CD14-positive monocyte (primary cell): ENCODE data around the gene PRR15. TPM values are rescaled to one million over a fixed set of nuclear protein-coding genes. Genes with fewer than 3 reads are reported as not detected.

ENCODE experiments used
- DNase-seq, 3 donors: peaks; one replicate each; pipeline ENCODE4 v3.0.0-alpha.2; 2011 to 2022
- H2AFZ ChIP-seq: 2 replicates; pipeline ENCODE4 v1.6.0; 2012; ENCODE audit warnings: mild to moderate bottlenecking, low read depth, low read length, inconsistent platforms; ENCODE audit not compliant: insufficient read depth, poor library complexity, severe bottlenecking
- H3K27ac ChIP-seq, 2 donors: 1 replicate in 1 of 2; 2 replicates in 1 of 2; pipeline ENCODE4 v1.5.1; 2012 to 2013; ENCODE audit warnings: low read length in 2 of 2, control low read depth in 1 of 2, inconsistent platforms in 1 of 2, low read depth in 1 of 2, mild to moderate bottlenecking in 1 of 2
- H3K27me3 ChIP-seq, 2 donors: one replicate each; pipeline versions ENCODE4 v1.6.0 to v1.6.1; 2011 to 2013; ENCODE audit warnings: low read length in 2 of 2; ENCODE audit not compliant: control insufficient read depth in 2 of 2, insufficient read depth in 2 of 2
- H3K36me3 ChIP-seq, 2 donors: replicated peaks in 1 of 2; 1 replicate in 1 of 2; 2 replicates in 1 of 2; pipeline versions ENCODE4 v1.5.1 to v1.6.1; 2012 to 2013; ENCODE audit warnings: low read length in 2 of 2, control low read depth in 1 of 2, inconsistent platforms in 1 of 2, mild to moderate bottlenecking in 1 of 2; ENCODE audit not compliant: insufficient read depth in 2 of 2, control insufficient read depth in 1 of 2
- H3K4me1 ChIP-seq, 2 donors: 1 replicate in 1 of 2; 2 replicates in 1 of 2; pipeline versions ENCODE4 v1.5.1 to v1.6.1; 2012 to 2013; ENCODE audit warnings: low read length in 2 of 2, control low read depth in 1 of 2, inconsistent platforms in 1 of 2, mild to moderate bottlenecking in 1 of 2, moderate library complexity in 1 of 2; ENCODE audit not compliant: insufficient read depth in 2 of 2, control insufficient read depth in 1 of 2
- H3K4me2 ChIP-seq: replicated peaks from 2 replicates; pipeline ENCODE3; 2012; ENCODE audit warnings: low read length, moderate library complexity, mild to moderate bottlenecking; ENCODE audit not compliant: poor library complexity, severe bottlenecking; ENCODE audit errors: extremely low read depth
- H3K4me3 ChIP-seq, 3 experiments: fragments of 200-600 bp in 1 of 3; sonication (generic) in 1 of 3; replicated peaks in 1 of 3; 1 replicate in 2 of 3; 2 replicates in 1 of 3; pipeline ENCODE4 v1.5.1; 2011 to 2013; ENCODE audit warnings: low read length in 3 of 3, mild to moderate bottlenecking in 3 of 3, control low read depth in 2 of 3, low read depth in 2 of 3, inconsistent platforms in 1 of 3, moderate library complexity in 1 of 3
- H3K79me2 ChIP-seq: 2 replicates; pipeline ENCODE4 v1.6.0; 2012; ENCODE audit warnings: mild to moderate bottlenecking, control low read depth, inconsistent platforms, low read length, moderate library complexity; ENCODE audit not compliant: insufficient read depth
- H3K9ac ChIP-seq: 2 replicates; pipeline ENCODE4 v1.6.0; 2017; ENCODE audit warnings: low read length, mild to moderate bottlenecking; ENCODE audit not compliant: insufficient read depth, poor library complexity, severe bottlenecking
- H3K9me3 ChIP-seq, 2 donors: replicated peaks in 1 of 2; 1 replicate in 1 of 2; 2 replicates in 1 of 2; pipeline versions ENCODE4 v1.5.1 to v1.6.1; 2012 to 2013; ENCODE audit warnings: low read length in 2 of 2, control low read depth in 1 of 2; ENCODE audit not compliant: control insufficient read depth in 1 of 2, insufficient read depth in 1 of 2
- H4K20me1 ChIP-seq: 2 replicates; pipeline ENCODE4 v1.6.0; 2012; ENCODE audit warnings: mild to moderate bottlenecking, low read length, control low read depth, moderate library complexity; ENCODE audit not compliant: insufficient read depth
- H3K27ac Mint-ChIP-seq, 7 donors: one replicate each; pipeline ENCODE4 v1.8.0; 2020; ENCODE audit warnings: mild to moderate bottlenecking in 7 of 7, mixed read lengths in 7 of 7, moderate library complexity in 6 of 7, inconsistent platforms in 2 of 7
- H3K27me3 Mint-ChIP-seq, 3 donors: one replicate each; pipeline ENCODE4 v1.8.0; 2021 to 2022; ENCODE audit warnings: low read depth in 3 of 3, mild to moderate bottlenecking in 3 of 3, mixed read lengths in 3 of 3, moderate library complexity in 3 of 3, inconsistent platforms in 1 of 3
- H3K36me3 Mint-ChIP-seq, 2 donors: one replicate each; pipeline ENCODE4 v1.8.0; 2020; ENCODE audit warnings: mixed read lengths in 2 of 2, inconsistent platforms in 1 of 2, mild to moderate bottlenecking in 1 of 2
- H3K4me1 Mint-ChIP-seq: one replicate; pipeline ENCODE4 v1.8.0; 2020; ENCODE audit warnings: mild to moderate bottlenecking, mixed read lengths
- H3K4me3 Mint-ChIP-seq, 2 donors: one replicate each; pipeline ENCODE4 v1.8.0; 2020; ENCODE audit warnings: mild to moderate bottlenecking in 2 of 2, mixed read lengths in 2 of 2, moderate library complexity in 1 of 2
- H3K9me3 Mint-ChIP-seq, 7 donors: one replicate each; pipeline ENCODE4 v1.8.0; 2020 to 2022; ENCODE audit warnings: mixed read lengths in 7 of 7, mild to moderate bottlenecking in 6 of 7, moderate library complexity in 6 of 7, inconsistent platforms in 2 of 7
- WGBS: methylation state at CpG from one replicate; pipeline ENCODE4 v1.1.5; 2013; ENCODE audit warnings: missing lambda C conversion rate; ENCODE audit not compliant: insufficient coverage; 5-methylcytosine and 5-hydroxymethylcytosine counted together
- intact Hi-C, 2 donors: fragments of 100-400 bp; cut with micrococcal nuclease; formaldehyde crosslinking; loops; one replicate each; pipeline versions ENCODE4 v1.15.0 to v1.15.1; 2023
- polyA plus RNA-seq, 3 donors: library from polyadenylated mRNA; depleted of rRNA in 1 of 3; unstranded in 2 of 3; stranded (reverse) in 1 of 3; fragments of 300-500 nt in 2 of 3; fragments of >200 nt in 1 of 3; fragmentation: Illumina TruSeq in 2 of 3; gene quantifications; 1 replicate in 2 of 3; 2 replicates in 1 of 3; pipeline ENCODE4 v1.2.3, GENCODE V29; 2012 to 2021
- TF ChIP-seq, protein P1 (sequence below): fragments of 200-600 bp; IDR thresholded peaks from one replicate; pipeline ENCODE4 v1.8.0; 2022; ENCODE audit warnings: antibody characterized with exemption, mild to moderate bottlenecking

Gene PRR15
- polyA plus RNA-seq, 3 donors = not detected

DNA sequence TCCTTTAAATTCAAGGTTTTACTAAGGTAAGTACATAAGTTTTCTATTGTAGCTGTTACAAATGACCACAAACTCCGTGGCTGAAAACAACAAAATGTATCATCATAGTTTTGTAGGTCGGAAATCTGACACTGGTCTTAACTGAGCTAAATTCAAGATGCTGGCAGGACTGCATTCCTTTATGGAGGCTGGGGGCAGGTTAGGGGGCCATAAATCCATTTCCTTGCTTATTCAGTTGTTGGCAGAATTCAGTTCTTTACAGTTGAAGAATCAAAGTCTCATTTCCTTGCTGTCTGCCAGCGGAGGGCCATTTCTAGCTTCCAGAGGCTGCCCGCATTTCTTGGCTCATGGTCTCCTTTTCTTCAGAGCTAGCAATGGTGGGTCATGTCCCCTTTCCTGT lies 11.2 kb upstream of the PRR15 start:
- Histone ChIP-seq H2AFZ (no peak overlapping the region), H3K4me3 (no peak overlapping the region), H3K9ac (no peak overlapping the region), H3K27me3 (no peaks in the 10 kb centered on the region), H3K27ac (no peak overlapping the region), H3K4me2 (no peak overlapping the region), H4K20me1 (no peaks in the 10 kb centered on the region), H3K9me3 (no peaks in the 10 kb centered on the region), H3K4me1 (no peaks in the 10 kb centered on the region), H3K36me3 (no peaks in the 10 kb centered on the region), H3K79me2 (no peaks in the 10 kb centered on the region)
- Mint-ChIP-seq H3K4me1 (no peaks in the 10 kb centered on the region), H3K9me3 (peaks cover 0 to 10% (median 0%) of the 10 kb centered on the region in 7 donors), H3K4me3 (no peak overlapping the region), H3K27ac (no peak overlapping the region), H3K27me3 (no peaks in the 10 kb centered on the region), H3K36me3 (no peaks in the 10 kb centered on the region)
- intact Hi-C loops = no loop called here
- TF ChIP-seq, protein P1, sequence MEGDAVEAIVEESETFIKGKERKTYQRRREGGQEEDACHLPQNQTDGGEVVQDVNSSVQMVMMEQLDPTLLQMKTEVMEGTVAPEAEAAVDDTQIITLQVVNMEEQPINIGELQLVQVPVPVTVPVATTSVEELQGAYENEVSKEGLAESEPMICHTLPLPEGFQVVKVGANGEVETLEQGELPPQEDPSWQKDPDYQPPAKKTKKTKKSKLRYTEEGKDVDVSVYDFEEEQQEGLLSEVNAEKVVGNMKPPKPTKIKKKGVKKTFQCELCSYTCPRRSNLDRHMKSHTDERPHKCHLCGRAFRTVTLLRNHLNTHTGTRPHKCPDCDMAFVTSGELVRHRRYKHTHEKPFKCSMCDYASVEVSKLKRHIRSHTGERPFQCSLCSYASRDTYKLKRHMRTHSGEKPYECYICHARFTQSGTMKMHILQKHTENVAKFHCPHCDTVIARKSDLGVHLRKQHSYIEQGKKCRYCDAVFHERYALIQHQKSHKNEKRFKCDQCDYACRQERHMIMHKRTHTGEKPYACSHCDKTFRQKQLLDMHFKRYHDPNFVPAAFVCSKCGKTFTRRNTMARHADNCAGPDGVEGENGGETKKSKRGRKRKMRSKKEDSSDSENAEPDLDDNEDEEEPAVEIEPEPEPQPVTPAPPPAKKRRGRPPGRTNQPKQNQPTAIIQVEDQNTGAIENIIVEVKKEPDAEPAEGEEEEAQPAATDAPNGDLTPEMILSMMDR = no peak
- 94% methylated on average over 2 of the region's 4 CpGs for WGBS
- no peak for DNase-seq

DNA sequence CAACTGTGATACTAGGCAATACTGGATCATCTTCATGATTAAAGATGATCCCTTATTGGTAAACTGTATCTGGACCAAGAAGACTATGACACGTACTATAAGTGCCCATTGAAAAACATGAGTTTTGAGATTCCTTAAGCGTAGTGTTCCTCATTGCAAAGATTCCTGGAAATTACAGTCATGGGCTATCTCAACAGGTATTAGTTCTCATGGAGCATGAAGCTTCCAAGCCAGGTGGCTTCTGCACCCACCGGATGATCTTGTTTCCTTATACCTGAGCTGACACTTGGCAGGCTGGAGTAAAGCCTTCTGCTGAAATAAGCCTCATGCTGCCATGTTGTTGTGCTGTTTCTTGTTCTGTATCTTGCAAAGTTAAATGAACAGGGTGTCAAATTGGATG lies 8.6 kb upstream of the PRR15 start:
- Mint-ChIP-seq H3K27ac (no peak overlapping the region), H3K4me1 (peaks cover 6% of the 10 kb centered on the region), H3K4me3 (no peak overlapping the region), H3K27me3 (peaks cover 3 to 11% (median 9%) of the 10 kb centered on the region in 3 donors), H3K36me3 (no peaks in the 10 kb centered on the region), H3K9me3 (peaks cover 0 to 10% (median 0%) of the 10 kb centered on the region in 7 donors)
- Histone ChIP-seq H3K4me3 (no peak overlapping the region), H3K27ac (no peak overlapping the region), H3K9me3 (no peaks in the 10 kb centered on the region), H3K27me3 (peaks cover under 1 to 7% of the 10 kb centered on the region in 2 donors), H3K4me2 (no peak overlapping the region), H3K4me1 (no peaks in the 10 kb centered on the region), H3K9ac (no peak overlapping the region), H3K36me3 (no peaks in the 10 kb centered on the region), H2AFZ (no peak overlapping the region), H3K79me2 (no peaks in the 10 kb centered on the region), H4K20me1 (no peaks in the 10 kb centered on the region)
- intact Hi-C loops = no loop called here
- TF ChIP-seq, protein P1 = no peak
- no peak for DNase-seq
- WGBS = 97% methylated on average over 3 of the region's 3 CpGs
